Lower leg skin (tissue), 3 donors: Measurements from ENCODE around the gene PMIS2.

Experiments
- CTCF ChIP-seq, 3 donors: fragments of 450-650 bp; IDR thresholded peaks; one replicate each; pipeline ENCODE4 v1.5.1; 2016; ENCODE audit warnings: antibody characterized with exemption in 3 of 3, mild to moderate bottlenecking in 3 of 3, moderate library complexity in 2 of 3
- POLR2A ChIP-seq, 2 donors: fragments of 450-650 bp; IDR thresholded peaks; one replicate each; pipeline ENCODE4 v1.6.1; 2016 to 2017; ENCODE audit warnings: antibody characterized with exemption in 2 of 2, mild to moderate bottlenecking in 1 of 2, moderate library complexity in 1 of 2

DNA sequence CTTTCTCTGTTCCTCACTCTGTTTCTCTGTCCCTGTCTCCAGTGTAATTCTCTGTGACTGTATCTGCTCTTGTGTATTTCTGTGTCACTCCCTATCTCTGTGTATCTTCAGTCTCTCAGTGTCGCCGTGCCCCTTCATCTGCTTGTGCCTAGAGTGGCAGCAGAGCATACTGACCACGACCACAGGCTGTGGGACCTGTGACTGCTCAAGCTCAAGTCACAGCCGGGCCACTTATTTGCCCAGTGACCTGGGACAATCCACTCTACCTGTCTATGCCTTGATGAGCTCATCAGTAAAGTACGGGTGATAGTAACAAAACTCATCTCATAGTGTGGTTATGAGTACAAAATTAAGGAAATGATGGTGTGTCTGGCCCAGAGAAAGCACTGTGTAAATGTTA is 31.9 kb upstream of the PMIS2 start:
- TF ChIP-seq CTCF (IDR thresholded peaks at IDR 0.05) = no peak
- TF ChIP-seq POLR2A (IDR thresholded peaks at IDR 0.05) = no peak
